NCI-H748 (cell line): ENCODE results near the gene PPP4R4.
A peak's percentile ranks its signal among the peaks of the same experiment; 100 is the strongest.

Experiments used
- DNase-seq: peaks from one replicate; lab custom pipeline; 2025; ENCODE audit not compliant: unreplicated experiment; lab: John Stamatoyannopoulos, UW

Gene PPP4R4

DNA sequence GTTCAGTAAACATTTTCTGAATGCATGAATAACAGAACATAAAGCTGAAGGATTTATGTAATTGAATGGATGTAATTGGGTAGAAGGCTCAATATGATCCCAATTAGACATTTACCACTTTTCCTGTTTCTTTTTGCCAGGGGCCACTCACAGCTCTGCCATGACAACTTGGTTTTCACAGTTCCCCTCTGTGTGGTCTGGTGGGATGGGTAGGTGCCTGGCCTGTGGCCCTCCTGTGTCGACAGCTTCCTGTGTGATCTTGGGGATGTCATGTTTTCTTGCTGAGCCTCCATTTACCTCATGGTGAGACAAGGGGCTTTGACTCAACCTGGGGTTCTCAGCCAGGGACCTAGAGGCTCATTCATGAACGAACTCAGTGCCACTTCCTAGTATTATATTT, 131.5 kb downstream of the PPP4R4 start:
- DNase-seq, result no peak

DNA sequence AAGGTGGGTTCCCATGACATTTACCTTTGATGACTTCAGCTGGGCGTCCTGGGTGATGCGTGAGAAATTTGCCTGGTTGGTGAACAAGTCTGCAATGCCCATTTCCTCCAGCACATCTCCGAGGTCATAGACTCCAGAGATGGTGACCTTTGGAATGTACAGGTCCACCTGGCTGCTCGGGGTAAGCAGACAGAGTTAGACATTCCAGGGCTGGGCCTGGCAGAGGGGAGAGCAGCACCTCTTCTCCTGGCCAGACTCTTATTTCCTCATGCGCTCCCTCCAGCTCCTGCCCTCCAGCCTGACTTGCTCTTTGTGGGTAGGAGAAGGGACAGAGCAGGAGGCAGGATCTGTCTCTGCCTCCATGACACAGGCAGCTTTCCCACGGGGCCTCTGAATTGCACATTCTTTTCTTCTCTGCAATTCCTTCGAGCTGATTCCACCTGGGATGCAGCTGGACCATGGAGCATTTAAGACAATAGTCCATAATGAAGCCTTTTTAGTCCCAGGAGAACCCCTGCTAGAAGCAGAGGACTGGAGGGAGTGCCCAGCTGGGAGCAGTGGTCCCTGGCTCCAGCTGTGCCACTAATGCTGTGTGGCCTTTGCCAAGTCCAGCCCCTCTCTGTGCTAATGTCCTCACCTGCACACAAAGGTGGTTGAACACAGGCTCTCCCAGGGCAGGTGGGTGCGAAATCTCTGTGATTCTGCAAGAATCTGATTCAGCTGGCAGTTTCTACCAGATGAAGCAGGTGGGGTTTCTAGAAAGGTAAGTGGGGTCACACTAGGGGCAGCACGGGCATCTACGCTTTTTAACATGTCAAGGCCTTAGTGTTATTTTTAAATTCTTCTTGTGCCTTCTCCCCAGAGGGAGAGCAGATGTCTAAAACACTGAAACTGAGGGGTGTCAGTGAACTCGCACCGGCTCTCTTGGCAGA, 132.2 kb downstream of the PPP4R4 start:
- DNase-seq, result no peak

DNA sequence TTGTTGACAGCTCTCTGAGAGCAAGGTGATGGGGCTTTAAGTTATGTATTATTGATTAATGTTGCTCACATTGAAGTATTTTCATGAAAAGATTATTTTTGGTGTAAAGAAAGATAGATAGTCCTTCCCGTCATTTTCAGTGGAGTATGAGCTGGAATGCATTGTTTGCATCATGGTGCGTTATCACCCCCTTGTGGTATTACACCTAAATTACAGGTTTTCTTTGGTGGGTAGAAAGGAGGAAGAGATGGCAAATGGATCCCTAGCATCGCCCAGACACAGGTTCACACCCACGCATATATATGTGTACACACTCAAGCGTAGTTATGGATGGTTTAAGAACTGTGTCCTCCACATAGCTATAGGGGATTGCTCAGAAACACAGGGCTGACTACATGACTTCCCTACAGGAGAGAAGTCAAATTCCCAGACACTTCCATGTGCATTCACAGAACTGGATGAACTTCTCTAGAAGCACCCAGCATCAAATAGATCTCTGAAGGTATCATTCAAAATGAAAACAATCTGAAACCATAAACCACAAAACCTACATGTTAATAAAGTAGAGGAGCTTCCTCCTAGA, 133.4 kb downstream of the PPP4R4 start:
- DNase-seq, result peak; percentile 14

DNA sequence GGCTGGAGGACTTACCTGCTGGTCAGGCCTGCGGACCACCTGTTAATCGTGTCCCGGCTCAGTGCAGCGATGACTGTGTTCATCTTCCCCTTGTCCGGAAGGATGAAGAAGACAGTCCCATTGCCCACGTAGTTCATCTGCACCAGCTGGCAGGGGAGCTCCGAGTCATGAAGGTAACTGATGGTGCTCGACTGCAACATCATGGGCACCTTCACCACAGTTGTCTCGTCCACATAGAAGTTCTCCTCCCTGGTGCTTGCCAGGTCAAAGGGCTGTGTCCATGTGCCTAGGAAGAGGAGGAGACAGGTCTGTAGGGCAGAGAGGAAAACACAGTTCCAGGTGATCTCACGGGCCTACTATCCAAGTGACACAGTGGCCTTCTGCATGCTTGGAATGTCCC, 135.6 kb downstream of the PPP4R4 start:
- no peak for DNase-seq

DNA sequence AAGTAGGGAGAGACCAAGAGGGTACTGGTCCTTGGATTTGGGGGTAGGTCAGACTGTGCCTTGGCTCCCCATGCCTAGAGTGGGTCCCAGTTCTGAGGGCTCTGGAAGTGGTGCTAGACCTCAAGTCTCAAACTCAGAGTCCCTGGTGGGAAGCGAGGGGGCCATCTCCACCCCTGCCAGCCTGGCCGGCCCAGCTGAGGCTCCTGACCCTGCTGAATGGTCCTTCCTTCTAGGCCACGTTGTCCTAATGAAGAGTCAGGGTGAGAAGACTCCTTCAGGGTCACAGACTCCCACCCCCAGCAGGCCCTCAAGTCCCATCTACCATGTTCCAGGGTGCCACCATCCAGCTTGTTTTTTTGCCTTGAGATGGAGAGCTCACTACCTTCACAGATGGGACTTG, 136.1 kb downstream of the PPP4R4 start:
- no peak for DNase-seq

DNA sequence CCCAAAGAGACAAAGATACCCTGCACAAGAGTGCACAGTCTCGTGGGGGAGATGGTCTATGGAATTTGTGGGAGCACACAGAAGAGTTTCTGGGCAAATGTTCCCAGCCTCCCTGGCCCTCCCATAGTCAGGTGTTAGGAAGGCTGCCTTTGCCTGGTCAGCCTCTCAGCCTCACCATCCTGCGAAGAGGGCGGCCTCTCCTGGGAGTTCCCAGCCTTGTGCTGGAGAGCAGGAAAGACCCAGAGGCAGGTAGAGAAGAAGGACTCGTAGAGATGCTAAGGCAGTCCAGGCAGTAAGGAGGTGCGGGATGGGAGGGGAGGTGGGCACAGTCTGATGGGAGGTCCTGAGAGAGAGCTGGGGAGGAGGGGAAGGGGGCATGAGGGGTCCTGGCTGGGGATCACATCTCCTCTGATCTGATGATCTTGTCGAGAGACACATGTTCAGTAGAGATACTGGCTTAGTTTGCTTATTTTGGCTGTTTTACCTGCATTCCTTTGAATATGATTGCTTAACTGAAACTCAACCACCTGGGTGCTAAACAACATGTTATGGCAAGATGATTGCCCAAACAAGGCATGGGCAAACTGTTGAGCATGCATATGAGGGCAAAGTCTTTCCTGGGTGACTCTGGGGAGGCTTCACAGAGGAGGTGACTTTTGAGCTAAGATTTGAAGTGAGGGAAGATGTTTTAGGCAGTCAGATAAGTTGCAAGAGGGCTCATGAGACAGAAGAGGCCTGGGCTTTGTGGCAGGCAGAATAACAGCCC, 138.5 kb downstream of the PPP4R4 start:
- DNase-seq, result no peak

DNA sequence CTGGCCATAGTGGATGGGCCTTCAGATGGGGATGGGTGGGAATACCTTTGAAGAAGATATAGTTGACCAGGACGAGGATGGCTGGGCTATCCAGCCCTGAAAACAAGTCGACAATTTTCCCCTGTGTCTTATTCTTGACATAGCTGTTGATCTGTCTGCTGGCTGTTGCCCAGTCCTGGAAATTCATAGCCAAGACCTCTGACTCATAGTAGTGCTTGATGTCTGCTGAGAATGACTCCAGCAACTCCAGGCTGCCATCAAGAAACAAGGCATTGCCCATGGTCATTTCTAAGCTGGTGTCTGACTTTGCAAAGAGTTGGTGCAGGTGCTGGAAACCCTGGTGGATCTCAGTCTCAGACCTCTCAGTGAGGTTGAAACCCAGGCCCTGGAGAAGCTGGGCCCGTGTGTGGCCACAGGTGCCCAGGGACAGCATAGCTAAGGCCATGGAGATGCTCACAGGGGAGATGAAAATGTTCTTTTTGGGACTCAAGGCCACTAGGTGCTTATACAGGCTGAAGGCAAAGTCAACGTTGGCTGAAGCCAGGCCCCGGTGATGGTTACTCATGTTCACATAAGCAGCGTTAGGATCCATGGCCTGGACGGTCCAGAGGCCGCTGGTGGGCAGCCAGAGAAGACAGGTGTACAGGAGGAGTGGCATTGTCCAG, 140.0 kb downstream of the PPP4R4 start:
- no peak for DNase-seq

DNA sequence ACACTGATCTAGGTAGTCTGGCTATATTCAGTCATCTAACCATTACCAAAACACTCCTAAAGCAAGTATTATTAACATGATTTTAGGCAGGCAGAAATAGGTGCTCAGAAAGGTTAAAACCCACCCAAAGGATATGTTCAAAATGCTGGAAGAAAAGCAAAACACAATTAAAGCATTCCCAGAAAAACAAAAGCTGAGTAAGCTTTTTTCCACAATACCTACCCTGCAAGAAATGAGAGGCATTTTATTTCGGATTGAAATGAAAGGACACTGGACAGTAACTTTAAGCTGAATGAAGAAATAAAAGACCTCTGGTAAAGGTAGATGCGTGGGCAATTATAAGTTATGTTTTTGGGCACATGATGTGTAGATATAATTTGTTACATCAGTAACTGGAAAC, 140.8 kb downstream of the PPP4R4 start:
- no peak for DNase-seq

DNA sequence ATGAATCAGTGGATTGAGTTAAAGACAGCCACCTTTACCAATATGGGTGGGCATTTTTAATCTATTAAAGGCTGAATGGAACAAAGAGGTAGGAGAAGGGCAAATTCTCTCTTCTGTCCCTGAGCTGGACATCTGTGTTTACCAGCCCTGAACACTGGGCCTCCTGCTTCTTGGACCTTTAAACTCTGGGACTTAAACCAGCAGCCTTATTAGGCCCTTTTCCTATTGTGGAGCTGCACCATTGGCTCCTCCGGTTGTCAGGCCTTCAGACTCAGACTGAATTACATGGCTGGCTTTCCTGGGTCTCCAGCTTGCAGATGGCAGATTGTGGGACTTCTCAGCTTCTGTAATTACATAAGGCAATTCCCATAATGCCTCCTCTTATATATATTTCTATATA, 142.6 kb downstream of the PPP4R4 start:
- no peak for DNase-seq

DNA sequence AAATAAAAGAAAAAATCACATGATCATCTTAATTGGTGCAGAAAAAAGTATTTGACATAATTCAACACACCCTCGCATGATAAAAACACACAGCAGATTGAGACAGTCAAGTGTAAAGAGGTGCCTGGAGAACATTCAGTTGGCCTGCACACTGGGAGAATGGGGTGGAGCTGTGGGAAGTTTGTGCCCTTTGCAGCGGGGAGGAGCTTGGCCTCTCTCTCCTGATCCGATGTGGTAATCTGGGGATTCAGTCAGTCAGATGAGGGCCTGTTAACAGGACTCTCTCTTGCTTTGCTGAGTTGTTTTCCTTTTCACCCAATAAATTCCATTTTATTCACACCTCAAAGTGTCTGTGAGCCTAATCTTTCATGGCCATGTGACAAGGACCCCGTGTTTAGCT, 143.1 kb downstream of the PPP4R4 start:
- no peak for DNase-seq

DNA sequence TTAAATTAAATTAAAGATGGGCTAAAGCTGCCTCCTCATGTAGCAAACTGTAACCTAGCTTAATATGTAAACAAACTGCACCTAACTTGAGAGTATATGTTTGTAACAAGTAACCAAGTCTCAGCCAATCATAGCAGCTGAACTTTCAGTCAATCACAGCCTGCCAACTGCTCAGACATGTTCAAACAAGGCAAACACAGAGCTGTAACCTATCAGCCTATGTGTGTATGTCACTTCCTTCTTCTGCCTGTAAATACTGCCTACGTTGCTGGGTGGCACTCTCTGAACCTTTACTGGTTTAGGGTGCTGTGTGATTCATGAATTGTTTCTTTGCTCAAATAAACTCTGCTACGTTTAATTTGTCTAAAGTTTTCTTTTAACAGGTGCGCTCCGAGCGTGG, 146.1 kb downstream of the PPP4R4 start:
- peak; percentile 28 for DNase-seq

DNA sequence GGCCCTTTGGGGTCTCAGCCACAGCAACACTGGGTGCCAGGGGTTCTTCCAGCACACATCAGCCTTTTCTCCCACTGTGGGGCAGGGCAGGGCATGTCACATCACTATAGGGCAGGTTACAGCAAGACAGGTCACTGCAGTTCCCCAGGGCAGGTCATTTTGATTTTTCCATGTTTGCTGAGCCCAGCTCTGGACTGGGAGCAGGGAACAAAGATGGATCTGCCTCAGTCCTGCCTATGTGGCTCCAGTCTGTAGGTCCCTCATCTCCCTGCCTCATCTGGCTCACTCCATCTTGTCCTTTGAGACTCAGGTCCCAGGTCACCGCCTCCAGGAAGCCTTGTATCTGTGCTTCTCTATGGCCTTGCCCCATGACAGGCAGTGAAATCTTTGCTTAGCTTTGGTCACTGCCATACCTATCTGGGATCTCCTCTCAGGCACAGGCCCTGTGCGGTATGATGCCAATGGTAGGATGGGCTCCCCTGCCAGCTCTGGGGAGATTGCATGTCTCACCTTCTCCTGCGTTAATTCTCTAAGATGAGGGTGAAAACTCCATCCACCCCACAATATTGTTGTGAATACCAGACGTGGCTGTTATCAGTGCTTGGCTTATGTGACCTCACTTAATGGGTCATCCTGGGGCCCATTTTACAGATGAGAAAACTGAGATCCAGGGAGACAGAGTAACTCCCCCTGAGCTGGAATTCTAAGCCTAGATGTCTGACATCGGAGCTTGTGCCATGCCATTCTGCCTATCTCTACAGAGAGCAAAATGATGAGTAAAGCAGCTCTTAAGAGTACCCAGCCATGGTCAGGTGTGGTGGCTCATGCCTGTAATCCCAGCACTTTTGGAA, 147.5 kb downstream of the PPP4R4 start:
- DNase-seq, result no peak

DNA sequence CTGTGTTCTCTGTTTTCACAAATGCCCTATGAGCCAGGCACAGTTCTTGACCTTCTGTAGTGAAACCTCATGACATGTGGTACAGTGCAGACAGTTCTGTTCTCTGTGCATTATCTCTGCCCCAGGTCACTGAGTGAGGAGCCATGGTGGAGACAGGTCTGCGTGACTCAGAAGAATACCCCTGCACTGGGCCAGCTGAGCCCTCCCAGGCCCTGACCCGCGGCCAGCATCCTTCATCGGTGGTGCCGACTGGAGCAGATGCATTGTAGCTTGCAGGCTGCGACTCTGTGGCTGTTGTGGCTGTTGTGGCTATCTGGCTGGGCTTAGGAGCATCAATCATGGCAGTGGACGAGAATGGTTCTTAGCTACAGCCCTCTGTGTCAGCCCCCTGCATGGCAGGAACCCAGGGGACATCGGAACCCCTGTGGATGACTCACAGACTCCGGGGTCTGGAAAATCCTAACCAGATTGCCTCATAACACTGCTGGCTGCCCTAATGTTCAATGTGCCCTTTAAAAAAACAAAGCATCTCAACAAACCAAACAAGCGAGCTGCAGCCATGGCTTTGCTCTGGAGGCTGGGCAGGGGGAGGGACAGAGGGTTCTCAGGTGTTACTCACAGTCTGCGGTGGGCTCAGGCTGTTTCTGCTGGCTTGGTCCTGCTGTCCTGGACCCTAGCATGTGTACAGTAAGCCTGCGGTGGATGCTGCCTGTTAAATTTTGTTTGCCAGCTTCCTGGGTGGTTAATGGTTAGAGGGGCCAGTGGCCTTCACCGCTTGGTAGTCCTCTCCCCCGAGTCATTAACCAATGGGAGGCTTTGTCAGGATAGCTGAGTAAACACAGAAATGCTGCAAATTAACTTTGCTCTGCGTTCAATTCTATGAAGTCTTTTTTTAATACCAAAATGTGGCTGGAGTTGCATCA, 148.8 kb downstream of the PPP4R4 start, which contains the start of gene SERPINA6:
SERPINA6 (minus strand) TSS at position 689 of the 923 bp plus-strand sequence. CDS start 8,688 bp downstream, outside the sequence.
- peak; percentile 58 for DNase-seq

DNA sequence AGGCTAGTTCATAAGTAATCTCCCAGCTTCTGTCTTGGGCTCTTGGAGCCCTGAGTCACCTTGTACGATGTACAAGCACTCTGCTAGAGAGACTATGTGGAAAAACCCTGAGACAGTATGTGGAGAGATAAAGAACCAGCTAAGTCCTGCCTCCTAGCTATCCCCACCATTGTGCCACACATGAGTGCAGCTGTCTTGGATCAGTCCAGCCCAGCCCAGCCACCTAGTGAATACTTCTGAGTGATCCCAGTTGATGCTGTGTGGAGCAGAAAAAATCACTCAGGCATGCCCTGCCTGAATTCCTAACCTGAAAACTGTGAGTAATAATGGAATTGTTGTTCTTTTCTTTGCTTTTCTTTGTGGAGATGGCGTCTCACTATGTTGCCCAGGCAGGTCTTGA, 154.1 kb downstream of the PPP4R4 start:
- no peak for DNase-seq
